ENCODE measurements around the gene TMEM107. TPM values are rescaled to one million over a fixed set of nuclear protein-coding genes. Genes with fewer than 3 reads are reported as not detected.
"Not testable (repeated sequence)": the region's sequence is repeated elsewhere in the genome, so short reads cannot be mapped to it uniquely, and the experiment has no call there.

TMEM107 gene
- total RNA-seq, 2 donors from 2014 or later, result 45.1 to 50.8 TPM

- Mint-ChIP-seq H3K27me3 (ENCODE audit: low read depth) (no peaks in the 10 kb centered on the region), H3K4me1 (ENCODE audit: low read depth) (peaks cover 23% of the 10 kb centered on the region), H3K27ac (no peak overlapping the region), H3K9me3 (no peaks in the 10 kb centered on the region), H3K36me3 (ENCODE audit: insufficient read depth in 2 of 2) (no peaks in the 10 kb centered on the region), H3K4me3 (no peak overlapping the region)
- DNase-seq (peak; percentile 84 to 96), ATAC-seq (replicated peaks in 1 of 2) (peak; percentile 9 to 14)
These were observed 9.6 kb upstream of the TMEM107 start for GRCh38 chr17:8185582-8186445.

GRCh38 chr17:8176998-8177731 is 985 bp upstream of the TMEM107 start:
- Mint-ChIP-seq H3K9me3 (no peaks in the 10 kb centered on the region), H3K27me3 (ENCODE audit: low read depth) (no peaks in the 10 kb centered on the region), H3K27ac (peak overlapping the region; percentile 24), H3K36me3 (ENCODE audit: insufficient read depth in 2 of 2) (peaks cover 0 to 2% of the 10 kb centered on the region in 2 donors), H3K4me1 (ENCODE audit: low read depth) (peaks cover 53% of the 10 kb centered on the region), H3K4me3 (peak overlapping the region; percentile 84 to 97)
- DNase-seq (no peak), ATAC-seq (replicated peaks in 1 of 2) (no peak)

GRCh38 chr17:8175795-8176196 is 384 bp downstream of the TMEM107 start:
- Mint-ChIP-seq H3K27me3 (ENCODE audit: low read depth) (no peaks in the 10 kb centered on the region), H3K27ac (peak overlapping the region; percentile 89), H3K9me3 (no peaks in the 10 kb centered on the region), H3K36me3 (ENCODE audit: insufficient read depth in 2 of 2) (peaks cover 0 to 2% of the 10 kb centered on the region in 2 donors), H3K4me3 (peak overlapping the region; percentile 84 to 97), H3K4me1 (ENCODE audit: low read depth) (peaks cover 57% of the 10 kb centered on the region)
- DNase-seq, result peak in 1 of 2 donors; percentile 19
- no peak for ATAC-seq (replicated peaks in 1 of 2)

GRCh38 chr17:8173871-8174322 is 2.3 kb downstream of the TMEM107 start:
- peaks cover 57% of the 10 kb centered on the region for H3K4me1 Mint-ChIP-seq (ENCODE audit: low read depth)
- no peaks in the 10 kb centered on the region for H3K9me3 Mint-ChIP-seq
- H3K27ac Mint-ChIP-seq, result peak overlapping the region; percentile 99
- no peak for DNase-seq
- peaks cover 0 to 2% of the 10 kb centered on the region in 2 donors for H3K36me3 Mint-ChIP-seq (ENCODE audit: insufficient read depth in 2 of 2)
- ATAC-seq (replicated peaks in 1 of 2), result no peak
- H3K27me3 Mint-ChIP-seq (ENCODE audit: low read depth), result no peaks in the 10 kb centered on the region
- peak overlapping the region; percentile 84 to 97 for H3K4me3 Mint-ChIP-seq

- DNase-seq (peak; percentile 80 to 86), ATAC-seq (replicated peaks in 1 of 2) (peak; percentile 72 to 75)
- peak overlapping the region; percentile 84 to 97 for H3K4me3 Mint-ChIP-seq
- H3K4me1 Mint-ChIP-seq (ENCODE audit: low read depth), result peaks cover 57% of the 10 kb centered on the region
- peak overlapping the region; percentile 99 for H3K27ac Mint-ChIP-seq
- peaks cover 0 to 2% of the 10 kb centered on the region in 2 donors for H3K36me3 Mint-ChIP-seq (ENCODE audit: insufficient read depth in 2 of 2)
- no peaks in the 10 kb centered on the region for H3K27me3 Mint-ChIP-seq (ENCODE audit: low read depth)
- H3K9me3 Mint-ChIP-seq, result no peaks in the 10 kb centered on the region
These were observed 2.9 kb downstream of the TMEM107 start for GRCh38 chr17:8173056-8173870.

GRCh38 chr17:8170186-8170585 is 6.0 kb downstream of the TMEM107 start:
- not testable (repeated sequence) for H3K9me3 Mint-ChIP-seq; H3K27ac Mint-ChIP-seq; H3K4me3 Mint-ChIP-seq; H3K27me3 Mint-ChIP-seq (ENCODE audit: low read depth); H3K36me3 Mint-ChIP-seq (ENCODE audit: insufficient read depth in 2 of 2); DNase-seq; ATAC-seq (replicated peaks in 1 of 2)
- H3K4me1 Mint-ChIP-seq (ENCODE audit: low read depth), result peaks cover 44% of the 10 kb centered on the region

GRCh38 chr17:8167526-8167925 is 8.7 kb downstream of the TMEM107 start:
- DNase-seq (no peak), ATAC-seq (replicated peaks in 1 of 2) (no peak)
- peaks cover 40% of the 10 kb centered on the region for H3K4me1 Mint-ChIP-seq (ENCODE audit: low read depth)
- H3K9me3 Mint-ChIP-seq, result no peaks in the 10 kb centered on the region
- no peaks in the 10 kb centered on the region for H3K27me3 Mint-ChIP-seq (ENCODE audit: low read depth)
- no peak overlapping the region for H3K4me3 Mint-ChIP-seq
- no peak overlapping the region for H3K27ac Mint-ChIP-seq
- peaks cover 0 to 1% of the 10 kb centered on the region in 2 donors for H3K36me3 Mint-ChIP-seq (ENCODE audit: insufficient read depth in 2 of 2)

GRCh38 chr17:8166731-8167130 is 9.4 kb downstream of the TMEM107 start:
- Mint-ChIP-seq H3K4me1 (ENCODE audit: low read depth) (peaks cover 33% of the 10 kb centered on the region), H3K9me3 (no peaks in the 10 kb centered on the region), H3K27me3 (ENCODE audit: low read depth) (no peaks in the 10 kb centered on the region), H3K36me3 (ENCODE audit: insufficient read depth in 2 of 2) (peaks cover 0 to 1% of the 10 kb centered on the region in 2 donors), H3K27ac (peak overlapping the region; percentile 65), H3K4me3 (no peak overlapping the region)
- DNase-seq, result no peak
- ATAC-seq (replicated peaks in 1 of 2), result no peak

- H3K4me3 Mint-ChIP-seq, result peak overlapping the region; percentile 87 to 90
- H3K9me3 Mint-ChIP-seq, result no peaks in the 10 kb centered on the region
- ATAC-seq (replicated peaks in 1 of 2), result no peak
- peaks cover 0 to 10% of the 10 kb centered on the region in 2 donors for H3K36me3 Mint-ChIP-seq (ENCODE audit: insufficient read depth in 2 of 2)
- DNase-seq, result peak in 1 of 2 donors; percentile 25
- no peaks in the 10 kb centered on the region for H3K27me3 Mint-ChIP-seq (ENCODE audit: low read depth)
- H3K27ac Mint-ChIP-seq, result peak overlapping the region; percentile 95
- peaks cover 49% of the 10 kb centered on the region for H3K4me1 Mint-ChIP-seq (ENCODE audit: low read depth)
These were observed 11.4 kb downstream of the TMEM107 start for GRCh38 chr17:8164815-8165131.

- ATAC-seq (replicated peaks in 1 of 2) (peak; percentile 58 to 72), DNase-seq (peak; percentile 65 to 78)
- peaks cover 0 to 11% of the 10 kb centered on the region in 2 donors for H3K36me3 Mint-ChIP-seq (ENCODE audit: insufficient read depth in 2 of 2)
- peaks cover 54% of the 10 kb centered on the region for H3K4me1 Mint-ChIP-seq (ENCODE audit: low read depth)
- no peaks in the 10 kb centered on the region for H3K27me3 Mint-ChIP-seq (ENCODE audit: low read depth)
- H3K27ac Mint-ChIP-seq, result peak overlapping the region; percentile 95
- H3K9me3 Mint-ChIP-seq, result no peaks in the 10 kb centered on the region
- peak overlapping the region; percentile 87 to 90 for H3K4me3 Mint-ChIP-seq
These were observed 12.0 kb downstream of the TMEM107 start for GRCh38 chr17:8163978-8164814.

GRCh38 chr17:8162997-8163977 is 12.9 kb downstream of the TMEM107 start:
- no peaks in the 10 kb centered on the region for H3K9me3 Mint-ChIP-seq
- H3K27me3 Mint-ChIP-seq (ENCODE audit: low read depth), result no peaks in the 10 kb centered on the region
- DNase-seq (peak in 1 of 2 donors; percentile 47), ATAC-seq (replicated peaks in 1 of 2) (peak; percentile 14 to 17)
- peak overlapping the region; percentile 95 for H3K27ac Mint-ChIP-seq
- H3K36me3 Mint-ChIP-seq (ENCODE audit: insufficient read depth in 2 of 2), result peaks cover 3 to 18% of the 10 kb centered on the region in 2 donors
- H3K4me3 Mint-ChIP-seq, result peak overlapping the region; percentile 87 to 90
- H3K4me1 Mint-ChIP-seq (ENCODE audit: low read depth), result peaks cover 64% of the 10 kb centered on the region
